Endothelial cell of umbilical vein (primary cell): Measurements from ENCODE around the gene CNBD2. TPM values are rescaled to one million over a fixed set of nuclear protein-coding genes. Genes with fewer than 3 reads are reported as not detected.

Experiments
- BruUV-seq: library from RNA; stranded (reverse); fragments of 400-500 nt; replicated peaks from 2 replicates; lab custom pipeline; 2021; lab: Mats Ljungman, UMichigan
- CTCF ChIA-PET: fragments of 300-600, 350-600 bp; sonication (Branson Sonifier 250); formaldehyde crosslinking; loops from one replicate; lab custom pipeline; 2021; ENCODE audit warnings: antibody characterized with exemption, inconsistent platforms; lab: Charles Lee
- POLR2A ChIA-PET: fragments of 300-600, 350-600 bp; sonication (Branson Sonifier 250); formaldehyde crosslinking; loops from one replicate; lab custom pipeline; 2021; ENCODE audit warnings: antibody characterized with exemption, inconsistent platforms; lab: Charles Lee
- DNase-seq: peaks from one replicate; pipeline ENCODE4 v3.0.0-alpha.2; 2011; ENCODE audit warnings: low read depth, low spot score
- FAIRE-seq: peaks from 2 replicates; lab custom pipeline; 2011; peaks lifted over from hg19 to GRCh38; lab: Jason Lieb, UNC
- H2AFZ ChIP-seq: 2 replicates; pipeline ENCODE4 v1.6.0; 2012; ENCODE audit warnings: low read depth, low read length, control low read depth, inconsistent platforms
- H3K27ac ChIP-seq: 2 replicates; pipeline ENCODE4 v1.5.1; 2011; ENCODE audit warnings: low read depth, mild to moderate bottlenecking, control low read depth, low read length, moderate library complexity; ENCODE audit not compliant: insufficient read depth
- H3K27me3 ChIP-seq, 2 experiments: 2 replicates each; pipeline versions ENCODE4 v1.6.0 to v1.6.1; 2011; ENCODE audit warnings: low read length in 2 of 2, mixed read lengths in 1 of 2; ENCODE audit not compliant: control insufficient read depth in 2 of 2, insufficient read depth in 2 of 2
- H3K36me3 ChIP-seq, 2 experiments: 2 replicates in 1 of 2; 3 replicates in 1 of 2; pipeline ENCODE4 v1.5.1; 2011; ENCODE audit warnings: low read length in 2 of 2, mild to moderate bottlenecking in 1 of 2, moderate library complexity in 1 of 2; ENCODE audit not compliant: control insufficient read depth in 2 of 2, insufficient read depth in 2 of 2; ENCODE audit errors: extremely low read depth in 1 of 2
- H3K4me1 ChIP-seq: 3 replicates; pipeline ENCODE4 v1.5.1; 2011; ENCODE audit warnings: mild to moderate bottlenecking, low read length; ENCODE audit not compliant: control insufficient read depth, insufficient read depth; ENCODE audit errors: extremely low read depth
- H3K4me2 ChIP-seq: 2 replicates; pipeline ENCODE4 v1.6.1; 2011; ENCODE audit warnings: low read length, control low read depth, mixed read lengths; ENCODE audit not compliant: insufficient read depth
- H3K4me3 ChIP-seq, 3 experiments: fragments of 200-600 bp in 1 of 3; sonication (generic), shearing (Covaris generic) in 1 of 3; replicated peaks in 1 of 3; 2 replicates each; pipeline ENCODE4 v1.5.1; 2011 to 2016; ENCODE audit warnings: control low read depth in 3 of 3, low read length in 3 of 3, mild to moderate bottlenecking in 2 of 3, inconsistent platforms in 1 of 3, low read depth in 1 of 3, moderate library complexity in 1 of 3; ENCODE audit not compliant: insufficient read depth in 1 of 3
- H3K79me2 ChIP-seq: 2 replicates; pipeline ENCODE4 v1.6.0; 2012; ENCODE audit warnings: low read length, inconsistent platforms; ENCODE audit not compliant: control insufficient read depth, insufficient read depth
- H3K9ac ChIP-seq: replicated peaks from 2 replicates; pipeline ENCODE3; 2011; ENCODE audit warnings: low read length, control low read depth; ENCODE audit not compliant: insufficient read depth; ENCODE audit errors: extremely low read depth
- H3K9me1 ChIP-seq: replicated peaks from 3 replicates; pipeline ENCODE4 v1.6.0; 2011; ENCODE audit warnings: mild to moderate bottlenecking, low read length; ENCODE audit not compliant: control insufficient read depth, insufficient read depth; ENCODE audit errors: extremely low read depth
- H3K9me3 ChIP-seq: replicated peaks from 2 replicates; pipeline ENCODE4 v1.5.1; 2012; ENCODE audit warnings: low read length, inconsistent platforms; ENCODE audit not compliant: control insufficient read depth, insufficient read depth
- H4K20me1 ChIP-seq: replicated peaks from 2 replicates; pipeline ENCODE3; 2011; ENCODE audit warnings: mild to moderate bottlenecking, low read length; ENCODE audit not compliant: control insufficient read depth, insufficient read depth; ENCODE audit errors: extremely low read depth
- EZH2 ChIP-seq: IDR thresholded peaks from 2 replicates; pipeline ENCODE4 v1.6.1; 2012; ENCODE audit warnings: borderline replicate concordance, low read depth, mild to moderate bottlenecking, moderate library complexity, low read length, inconsistent platforms; ENCODE audit not compliant: severe bottlenecking
- FOS ChIP-seq: IDR thresholded peaks from 2 replicates; pipeline ENCODE4 v1.6.1; 2011; ENCODE audit warnings: mild to moderate bottlenecking, low read length, moderate library complexity, borderline replicate concordance; ENCODE audit not compliant: insufficient read depth
- GATA2 ChIP-seq: IDR thresholded peaks from 2 replicates; pipeline ENCODE4 v1.7.0; 2011; ENCODE audit warnings: low read depth, mild to moderate bottlenecking, moderate library complexity, mixed read lengths, low read length; ENCODE audit not compliant: insufficient read length, insufficient read depth
- JUN ChIP-seq: IDR thresholded peaks from 2 replicates; pipeline ENCODE4 v1.6.1; 2011; ENCODE audit warnings: borderline replicate concordance, low read depth; ENCODE audit not compliant: insufficient read length, insufficient read depth
- MYC ChIP-seq: IDR thresholded peaks from one replicate; pipeline ENCODE4 v1.6.1; 2011; ENCODE audit warnings: mild to moderate bottlenecking, low read depth, low read length
- POLR2A ChIP-seq: IDR thresholded peaks from 2 replicates; pipeline ENCODE4 v1.6.1; 2012; ENCODE audit warnings: low read depth, mild to moderate bottlenecking, control low read depth, low read length
- POLR2AphosphoS5 ChIP-seq: IDR thresholded peaks from 2 replicates; pipeline ENCODE4 v1.6.1; 2012; ENCODE audit warnings: low read depth, mild to moderate bottlenecking, control low read depth, low read length, moderate library complexity; ENCODE audit not compliant: insufficient read depth
- dilution Hi-C: fragments of 300-500 bp; cut with MboI; formaldehyde crosslinking; loops from one replicate; pipeline ENCODE4 v1.15.0; 2019; ENCODE audit warnings: low sequenced_read_pairs; ENCODE audit not compliant: extremely low pct_ligation_motif_present
- intact Hi-C: fragments of 100-400 bp; cut with micrococcal nuclease; formaldehyde crosslinking; loops from one replicate; pipeline ENCODE4 v1.10.0; 2022
- polyA plus RNA-seq, 4 experiments: library from polyadenylated mRNA; depleted of rRNA in 3 of 4; stranded (reverse) in 3 of 4; unstranded in 1 of 4; fragments of >200 nt; gene quantifications; 2 replicates each; pipeline versions ENCODE4 v1.2.1 to v1.2.3, GENCODE V29; 2011 to 2012; ENCODE audit warnings: missing spikeins in 1 of 4
- total RNA-seq: library from RNA; stranded (reverse); gene quantifications from 2 replicates; pipeline ENCODE4 v1.2.3, GENCODE V29; 2021
- TF ChIP-seq, protein P1 (sequence below), 2 donors: IDR thresholded peaks; 1 replicate in 1 of 2; 2 replicates in 1 of 2; pipeline ENCODE4 v1.5.1; 2011; ENCODE audit warnings: low read length in 2 of 2, mild to moderate bottlenecking in 2 of 2, moderate library complexity in 2 of 2, control low read depth in 1 of 2, inconsistent platforms in 1 of 2, low read depth in 1 of 2; ENCODE audit not compliant: insufficient read depth in 1 of 2; ENCODE audit errors: extremely low read depth in 1 of 2
- TF ChIP-seq, protein P2 (sequence below): IDR thresholded peaks from 2 replicates; pipeline ENCODE4 v1.6.1; 2011; ENCODE audit not compliant: insufficient read depth, insufficient read length

CNBD2 gene
- total and polyA plus RNA-seq, 2 donors (not counting 3 experiments of a cell fraction or from before 2014, with no cell fraction given), result 4.9 to 7.5 TPM

DNA sequence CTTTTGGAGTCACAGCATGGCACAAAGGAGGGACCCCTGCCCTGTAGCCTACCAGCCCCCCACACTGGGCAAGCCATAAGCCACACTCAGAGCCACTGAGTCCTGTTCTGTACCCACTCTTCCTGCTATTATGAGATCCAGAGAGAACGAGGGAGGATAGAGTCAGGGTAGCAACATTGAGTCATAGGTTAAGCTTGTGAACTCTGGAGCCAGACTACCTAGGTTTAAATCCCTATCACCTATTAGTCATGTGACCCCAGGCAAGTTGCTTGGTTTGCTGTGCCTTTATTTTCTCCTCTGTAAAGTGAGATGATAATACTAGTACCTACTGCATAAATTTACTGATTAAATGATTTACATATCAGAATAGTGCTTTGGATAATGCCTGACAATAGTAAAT, 540 bp downstream of the CNBD2 start:
- H3K4me3 ChIP-seq, result no peak overlapping the region
- no peak overlapping the region for H3K4me2 ChIP-seq
- POLR2A ChIA-PET, result no interaction called here
- BruUV-seq, result no TSS peak
- no peaks in the 10 kb centered on the region for H3K36me3 ChIP-seq
- FAIRE-seq (no peak), DNase-seq (no peak)
- no peaks in the 10 kb centered on the region for H4K20me1 ChIP-seq
- TF ChIP-seq FOS, result no peak
- TF ChIP-seq, protein P1, sequence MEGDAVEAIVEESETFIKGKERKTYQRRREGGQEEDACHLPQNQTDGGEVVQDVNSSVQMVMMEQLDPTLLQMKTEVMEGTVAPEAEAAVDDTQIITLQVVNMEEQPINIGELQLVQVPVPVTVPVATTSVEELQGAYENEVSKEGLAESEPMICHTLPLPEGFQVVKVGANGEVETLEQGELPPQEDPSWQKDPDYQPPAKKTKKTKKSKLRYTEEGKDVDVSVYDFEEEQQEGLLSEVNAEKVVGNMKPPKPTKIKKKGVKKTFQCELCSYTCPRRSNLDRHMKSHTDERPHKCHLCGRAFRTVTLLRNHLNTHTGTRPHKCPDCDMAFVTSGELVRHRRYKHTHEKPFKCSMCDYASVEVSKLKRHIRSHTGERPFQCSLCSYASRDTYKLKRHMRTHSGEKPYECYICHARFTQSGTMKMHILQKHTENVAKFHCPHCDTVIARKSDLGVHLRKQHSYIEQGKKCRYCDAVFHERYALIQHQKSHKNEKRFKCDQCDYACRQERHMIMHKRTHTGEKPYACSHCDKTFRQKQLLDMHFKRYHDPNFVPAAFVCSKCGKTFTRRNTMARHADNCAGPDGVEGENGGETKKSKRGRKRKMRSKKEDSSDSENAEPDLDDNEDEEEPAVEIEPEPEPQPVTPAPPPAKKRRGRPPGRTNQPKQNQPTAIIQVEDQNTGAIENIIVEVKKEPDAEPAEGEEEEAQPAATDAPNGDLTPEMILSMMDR (IDR thresholded peaks at IDR 0.05; ENCODE audit: extremely low read depth in 1 of 2, insufficient read depth in 1 of 2, low read depth in 1 of 2, low read length in 2 of 2), result no peak
- no peak for TF ChIP-seq JUN
- TF ChIP-seq POLR2AphosphoS5, result no peak
- no peak for TF ChIP-seq GATA2
- TF ChIP-seq, protein P2, sequence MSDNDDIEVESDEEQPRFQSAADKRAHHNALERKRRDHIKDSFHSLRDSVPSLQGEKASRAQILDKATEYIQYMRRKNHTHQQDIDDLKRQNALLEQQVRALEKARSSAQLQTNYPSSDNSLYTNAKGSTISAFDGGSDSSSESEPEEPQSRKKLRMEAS, result no peak
- no peak for TF ChIP-seq EZH2
- TF ChIP-seq MYC, result no peak
- no peak for TF ChIP-seq POLR2A
- intact Hi-C loops (no loop called here), dilution Hi-C loops (no loop called here)
- CTCF ChIA-PET, result interaction anchor here (1.0 kb wide), 2 partner anchors 14 to 24 kb away, joined by 3 to 4 read pairs; partner anchors contain the start of gene SCAND1
- H3K4me1 ChIP-seq, result no peaks in the 10 kb centered on the region
- peaks cover 4 to 7% of the 10 kb centered on the region in 2 experiments for H3K27me3 ChIP-seq
- H3K27ac ChIP-seq, result no peak overlapping the region
- H3K9me1 ChIP-seq, result no peaks in the 10 kb centered on the region
- H3K9ac ChIP-seq, result no peak overlapping the region
- no peak overlapping the region for H2AFZ ChIP-seq
- H3K9me3 ChIP-seq, result no peaks in the 10 kb centered on the region
- no peaks in the 10 kb centered on the region for H3K79me2 ChIP-seq
